Endometrial microvascular endothelial cells (primary cell): ENCODE measurements around the gene HIPK3. TPM values are rescaled to one million over a fixed set of nuclear protein-coding genes. Genes with fewer than 3 reads are reported as not detected.
"Not testable (repeated sequence)": the region's sequence is repeated elsewhere in the genome, so short reads cannot be mapped to it uniquely, and the experiment has no call there.

ENCODE experiments used
- in situ Hi-C: cut with HindIII; loops from 2 replicates; pipeline ENCODE4 v1.10.0; 2017; ENCODE audit warnings: low sequenced_read_pairs, low pct_unique_long_range_greater_than_20kb; ENCODE audit errors: inconsistent ontology term
- total RNA-seq: library from RNA; depleted of rRNA; stranded (reverse); fragments of >200 nt; gene quantifications from one replicate; pipeline ENCODE4 v1.2.3, GENCODE V29; 2015; ENCODE audit errors: inconsistent ontology term

The HIPK3 gene
- total RNA-seq, result 23.4 TPM

GRCh38 chr11:33257160-33257896, at the start of gene HIPK3:
TSS of gene HIPK3 (plus strand) at chr11:33257381.
- in situ Hi-C loops, result no loop called here

DNA sequence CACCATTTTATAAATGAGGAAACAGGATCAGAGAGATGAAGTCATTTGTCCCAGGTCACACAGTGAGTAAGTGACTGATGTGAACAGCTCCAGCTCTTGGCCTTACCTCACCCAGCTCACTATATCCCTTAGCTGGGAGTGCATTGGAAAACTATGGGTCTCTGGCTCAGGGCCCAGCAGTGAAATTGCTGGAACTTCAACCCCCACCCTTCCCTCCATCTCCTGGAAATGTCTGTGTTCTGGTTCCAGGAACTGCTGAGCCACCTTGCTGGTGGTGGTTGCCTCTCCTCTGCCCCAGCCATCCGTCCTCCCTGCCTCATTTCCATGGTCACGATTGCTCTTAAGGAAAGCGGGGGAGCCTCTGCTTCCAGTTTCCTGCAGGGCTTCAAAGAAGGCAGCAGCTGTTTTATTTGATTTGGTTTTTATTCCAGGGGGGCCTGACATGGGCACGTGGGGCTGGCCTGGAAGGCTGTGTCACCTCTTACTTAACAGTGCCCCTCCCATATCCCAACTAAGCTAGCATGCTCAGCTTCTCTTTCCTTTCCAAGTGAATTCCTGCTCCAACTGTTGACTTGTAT, 49.7 kb upstream of the HIPK3 start:
- in situ Hi-C loops, result no loop called here

DNA sequence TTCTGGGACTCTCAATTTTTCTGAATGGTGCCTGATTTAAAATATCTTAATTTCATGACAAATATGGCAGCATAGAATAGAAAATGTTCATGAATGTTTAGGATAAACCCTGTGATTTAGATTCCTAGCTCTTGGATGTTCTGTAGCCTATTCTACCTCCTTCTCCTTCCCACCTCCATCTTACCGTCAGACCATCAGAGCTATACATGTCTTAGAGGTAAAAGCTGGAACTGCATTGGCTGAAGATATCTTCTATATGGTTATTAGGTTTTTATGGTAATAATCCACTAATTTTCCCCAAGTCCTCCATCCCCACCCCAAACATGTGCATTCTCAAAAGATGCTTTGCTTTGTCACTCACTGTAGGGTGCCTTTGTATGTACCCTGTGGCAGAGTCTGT, 49.0 kb upstream of the HIPK3 start:
- in situ Hi-C loops, result no loop called here

GRCh38 chr11:33211153-33211552, 46.0 kb upstream of the HIPK3 start:
- in situ Hi-C loops, result no loop called here

GRCh38 chr11:33211580-33211979, 45.6 kb upstream of the HIPK3 start:
- in situ Hi-C loops, result no loop called here

DNA sequence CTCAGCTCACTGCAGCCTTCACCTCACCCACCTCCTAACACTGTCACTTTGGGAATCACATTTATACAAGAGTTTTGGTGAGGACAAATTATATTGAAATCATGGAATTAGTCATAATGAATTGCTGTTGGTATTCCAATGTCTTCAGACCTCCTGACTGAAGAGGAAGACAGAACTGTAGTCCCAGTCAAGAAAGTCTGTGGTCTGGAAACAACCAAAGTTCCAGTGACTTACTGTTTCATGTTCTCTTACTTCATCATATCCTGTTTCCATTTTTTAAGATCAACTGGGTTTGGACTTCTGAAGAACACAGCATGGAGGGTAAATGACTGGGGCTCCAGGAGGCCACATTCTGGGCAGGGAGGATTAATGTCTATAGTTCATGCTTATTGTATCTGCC, 43.0 kb upstream of the HIPK3 start:
- in situ Hi-C loops, result no loop called here

- in situ Hi-C loops, result no loop called here
Measured at GRCh38 chr11:33214767-33215166, 42.4 kb upstream of the HIPK3 start.

DNA sequence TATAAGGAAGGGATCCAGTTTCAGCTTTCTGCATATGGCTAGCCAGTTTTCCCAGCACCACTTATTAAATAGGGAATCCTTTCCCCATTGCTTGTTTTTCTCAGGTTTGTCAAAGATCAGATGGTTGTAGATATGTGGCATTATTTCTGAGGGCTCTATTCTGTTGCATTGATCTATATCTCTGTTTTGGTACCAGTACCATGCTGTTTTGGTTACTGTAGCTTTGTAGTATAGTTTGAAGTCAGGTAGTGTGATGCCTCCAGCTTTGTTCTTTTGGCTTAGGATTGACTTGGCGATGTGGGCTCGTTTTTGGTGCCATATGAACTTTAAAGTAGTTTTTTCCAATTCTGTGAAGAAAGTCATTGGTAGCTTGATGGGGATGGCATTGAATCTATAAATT, 40.5 kb upstream of the HIPK3 start:
- in situ Hi-C loops, result not testable (repeated sequence)

DNA sequence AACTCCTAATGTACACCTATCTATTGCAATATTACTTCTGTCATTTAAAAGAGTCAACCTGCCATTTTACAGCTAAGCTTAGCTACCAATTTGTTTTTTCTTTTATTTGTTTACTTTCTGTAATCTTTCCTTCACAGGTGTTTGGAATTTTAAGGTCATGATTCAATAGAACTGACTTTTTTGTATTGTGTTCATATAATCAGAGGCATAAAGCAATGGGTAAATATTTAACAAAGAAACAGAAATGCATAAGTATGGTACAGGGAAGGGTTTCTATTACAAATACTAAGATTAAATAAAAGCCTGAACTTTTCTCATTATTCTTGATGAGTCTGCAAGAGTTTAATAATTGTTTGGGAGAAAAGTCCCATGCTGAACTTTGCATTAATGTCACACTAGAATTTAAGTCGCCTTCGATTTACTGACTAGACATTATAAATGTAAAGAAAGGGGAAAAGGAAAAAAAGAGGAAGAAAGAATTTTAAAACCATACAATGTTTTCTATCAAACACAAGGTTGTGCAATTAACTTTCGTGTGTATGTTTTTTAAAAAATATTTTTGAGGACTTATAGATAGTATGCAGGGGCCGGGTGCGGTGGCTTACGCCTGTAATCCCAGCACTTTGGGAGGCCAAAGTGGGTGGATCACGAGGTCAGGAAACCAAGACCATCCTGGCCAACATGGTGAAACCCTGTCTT, 35.0 kb upstream of the HIPK3 start:
- in situ Hi-C loops, result no loop called here

DNA sequence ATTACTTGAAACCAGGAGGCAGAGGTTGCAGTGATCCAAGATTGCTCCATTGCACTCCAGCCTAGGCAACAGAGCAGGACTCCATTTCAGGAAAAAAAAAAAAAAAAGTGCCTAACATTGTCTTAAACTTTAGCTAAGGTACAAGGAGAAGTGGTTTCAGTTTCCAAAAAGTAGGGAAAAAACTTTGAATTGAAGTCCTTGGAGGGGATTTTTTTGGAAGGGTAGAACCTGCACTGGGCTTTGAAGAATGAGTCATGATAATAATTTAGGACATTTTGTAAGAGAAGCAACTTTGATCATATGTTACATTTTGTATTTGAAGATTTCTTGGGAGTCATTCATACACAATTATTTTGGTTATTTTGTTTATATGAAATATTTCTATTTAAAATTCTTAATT, 31.8 kb upstream of the HIPK3 start:
- in situ Hi-C loops, result no loop called here

- in situ Hi-C loops, result no loop called here
Measured at GRCh38 chr11:33227578-33228261, 29.5 kb upstream of the HIPK3 start.

DNA sequence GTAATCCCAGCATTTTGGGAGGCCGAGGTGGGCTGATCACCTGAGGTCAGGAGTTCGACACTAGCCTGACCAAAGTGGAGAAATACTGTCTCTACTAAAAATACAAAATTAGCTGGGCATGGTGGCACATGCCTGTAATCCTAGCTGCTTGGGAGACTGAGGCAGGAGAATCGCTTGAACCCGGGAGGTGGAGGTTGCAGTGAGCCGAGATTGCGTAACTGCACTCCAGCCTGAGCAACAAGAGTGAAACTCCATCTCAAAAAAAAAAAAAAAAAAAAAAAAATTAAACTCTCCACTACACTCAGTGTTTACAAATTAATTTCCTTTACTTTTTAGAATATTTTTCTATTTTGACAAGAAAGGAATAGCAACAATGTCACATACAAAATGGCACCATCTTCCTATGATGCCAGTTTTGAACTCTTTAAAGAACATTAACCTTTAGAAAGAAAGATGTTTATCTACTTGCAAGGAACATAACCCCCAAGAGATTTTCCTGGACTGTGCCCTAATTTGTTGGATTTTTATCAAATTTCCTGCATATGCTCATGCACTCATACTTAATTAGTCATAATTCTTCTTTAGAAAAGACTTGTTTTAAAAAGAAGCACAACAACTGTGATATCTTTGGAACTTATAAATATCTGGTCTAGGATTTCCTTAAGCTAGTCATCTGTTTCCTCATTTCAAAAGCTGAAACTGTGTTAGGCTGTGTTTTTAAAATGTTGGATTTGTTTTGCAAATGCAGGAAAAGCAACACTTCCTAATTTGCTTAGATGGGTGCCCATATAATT, 22.6 kb upstream of the HIPK3 start:
- in situ Hi-C loops, result no loop called here

DNA sequence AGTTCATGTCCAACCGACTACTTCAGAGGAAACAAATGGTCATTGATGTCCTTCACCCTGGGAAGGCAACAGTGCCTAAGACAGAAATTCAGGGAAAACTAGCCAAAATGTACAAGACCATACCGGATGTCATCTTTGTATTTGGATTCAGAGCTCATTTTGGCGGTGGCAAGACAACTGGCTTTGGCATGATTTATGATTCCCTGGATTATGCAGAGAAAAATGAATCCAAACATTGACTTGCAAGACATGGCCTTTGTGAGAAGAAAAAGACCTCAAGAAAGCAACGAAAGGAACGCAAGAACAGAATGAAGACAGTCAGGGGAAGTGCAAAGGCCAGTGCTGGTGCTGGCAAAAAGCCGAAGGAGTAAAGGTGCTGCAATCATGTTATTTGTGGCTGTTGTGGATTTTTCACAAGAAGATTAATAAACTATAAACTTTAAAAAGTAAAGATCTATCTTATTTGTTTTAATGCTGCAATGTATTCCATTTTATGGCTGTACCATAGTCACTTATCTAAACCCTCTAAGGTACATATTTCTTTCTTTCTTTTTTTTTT, 20.1 kb upstream of the HIPK3 start:
- in situ Hi-C loops, result no loop called here

DNA sequence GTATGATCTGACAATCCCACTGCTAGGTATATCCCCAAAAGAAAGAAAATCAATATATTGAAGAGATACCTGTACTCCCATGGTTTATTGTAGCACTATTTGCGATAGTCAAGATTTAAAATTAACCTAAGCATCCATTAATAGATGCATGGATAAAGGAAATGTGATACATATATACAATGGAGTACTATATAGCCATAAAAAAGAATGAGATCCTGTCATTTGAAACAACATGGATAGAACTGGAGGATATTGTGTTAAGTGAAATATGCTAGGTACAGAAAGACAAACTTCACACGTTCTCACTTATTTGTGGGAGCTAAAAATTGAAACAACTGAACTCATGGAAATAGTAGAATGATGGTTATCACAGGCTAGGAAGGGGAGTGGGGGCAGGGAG, 14.6 kb upstream of the HIPK3 start:
- in situ Hi-C loops, result no loop called here

- in situ Hi-C loops, result not testable (repeated sequence)
Measured at GRCh38 chr11:33243654-33244053, 13.5 kb upstream of the HIPK3 start.

- in situ Hi-C loops, result no loop called here
Measured at GRCh38 chr11:33248416-33248971, 8.7 kb upstream of the HIPK3 start.

DNA sequence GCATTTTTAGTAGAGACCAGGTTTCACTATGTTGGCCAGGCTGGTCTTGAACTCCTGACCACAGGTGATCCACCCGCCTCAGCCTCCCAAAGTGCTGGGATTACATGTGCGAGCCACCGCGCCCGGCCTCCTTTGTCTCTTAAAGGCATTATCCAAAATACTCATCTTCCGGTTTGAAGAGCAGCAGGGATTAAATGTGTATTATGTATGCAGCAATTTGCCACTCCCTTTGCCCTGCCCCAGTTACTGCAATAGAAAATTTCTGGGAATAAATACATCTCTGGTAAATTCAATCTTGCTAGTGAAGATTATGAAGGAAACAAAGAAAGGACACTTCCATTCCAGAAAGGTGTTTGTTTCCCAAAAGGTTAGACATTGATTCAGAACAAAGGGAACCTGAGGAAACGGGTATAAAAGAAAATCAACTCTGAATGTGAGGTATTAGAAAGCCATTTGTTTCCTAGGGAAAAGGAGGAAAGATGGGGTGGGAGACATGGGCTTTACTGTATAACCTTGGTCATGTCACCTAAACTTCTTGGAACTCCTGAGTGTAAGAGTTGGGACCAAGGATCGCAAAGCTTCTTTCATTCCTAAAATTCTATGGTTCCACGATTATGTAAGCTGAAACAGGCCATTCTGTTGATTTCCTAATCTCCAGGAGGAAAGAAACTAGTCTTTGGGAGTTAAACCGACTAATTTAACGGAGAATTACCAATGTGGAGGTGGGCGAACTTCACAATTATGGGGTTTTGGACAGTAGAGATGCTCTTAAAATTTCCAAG, 959 bp upstream of the HIPK3 start:
- in situ Hi-C loops, result no loop called here

DNA sequence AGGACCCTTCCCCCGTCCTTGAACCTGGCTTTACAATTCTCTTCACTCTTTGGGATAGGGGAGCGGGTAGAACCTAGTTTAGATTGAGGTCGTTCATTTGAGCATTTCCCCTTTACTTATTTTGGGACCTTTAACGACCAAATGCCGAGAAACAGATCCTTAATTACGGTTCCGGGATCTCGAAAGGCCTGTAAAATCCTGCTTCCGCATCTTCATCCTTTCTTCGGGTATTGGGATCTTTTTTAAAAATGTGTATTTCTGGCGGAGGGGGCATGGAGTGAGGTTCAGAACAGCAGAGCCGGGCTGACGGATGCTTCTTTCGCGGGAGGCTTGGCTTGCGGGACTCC, 395 bp upstream of the HIPK3 start:
- in situ Hi-C loops, result no loop called here
